T-helper 1 cell (primary cell): ENCODE results near the gene PSMF1.

ENCODE experiments used
- DNase-seq, 5 donors: peaks; one replicate each; pipeline ENCODE4 v3.0.0-alpha.2; 2012 to 2020

The PSMF1 gene

GRCh38 chr20:1195226-1195625 lies 76.8 kb downstream of the PSMF1 start:
- DNase-seq: no peak

GRCh38 chr20:1196634-1197033 lies 78.2 kb downstream of the PSMF1 start:
- DNase-seq: no peak

- DNase-seq: no peak
These were observed 79.4 kb downstream of the PSMF1 start for GRCh38 chr20:1197801-1198200.

- DNase-seq: no peak
These were observed 80.3 kb downstream of the PSMF1 start for GRCh38 chr20:1198751-1199150.

GRCh38 chr20:1199212-1199873 lies 80.9 kb downstream of the PSMF1 start:
- DNase-seq: no peak

GRCh38 chr20:1199964-1200363 lies 81.6 kb downstream of the PSMF1 start:
- no peak for DNase-seq

- no peak for DNase-seq
These were observed 84.5 kb downstream of the PSMF1 start, which contains the start of gene C20orf202 for GRCh38 chr20:1202762-1203504. Gene C20orf202 (plus strand): TSS chr20:1203454. CDS start chr20:1203586, 132 bp downstream.

GRCh38 chr20:1203630-1204029 lies 85.2 kb downstream of the PSMF1 start:
- DNase-seq: no peak

GRCh38 chr20:1204113-1204512 lies 85.7 kb downstream of the PSMF1 start:
- no peak for DNase-seq

- DNase-seq: no peak
These were observed 86.2 kb downstream of the PSMF1 start for GRCh38 chr20:1204576-1204975.

- no peak for DNase-seq
These were observed 87.4 kb downstream of the PSMF1 start for GRCh38 chr20:1205802-1206201.

GRCh38 chr20:1206366-1207148 lies 88.2 kb downstream of the PSMF1 start:
- DNase-seq: no peak

GRCh38 chr20:1207293-1207878 lies 89.0 kb downstream of the PSMF1 start:
- DNase-seq: no peak

- no peak for DNase-seq
These were observed 91.3 kb downstream of the PSMF1 start for GRCh38 chr20:1209447-1210387.

GRCh38 chr20:1210501-1210900 lies 92.1 kb downstream of the PSMF1 start:
- no peak for DNase-seq

- no peak for DNase-seq
These were observed 93.6 kb downstream of the PSMF1 start for GRCh38 chr20:1212023-1212422.

- peak; percentile 29 to 76 (median 46) for DNase-seq
These were observed 94.4 kb downstream of the PSMF1 start for GRCh38 chr20:1212607-1213396.

- peak in 1 of 5 donors; percentile 10 for DNase-seq
These were observed 96.4 kb downstream of the PSMF1 start for GRCh38 chr20:1214838-1215261.

GRCh38 chr20:1215386-1216170 lies 97.2 kb downstream of the PSMF1 start:
- DNase-seq: peak in 1 of 5 donors; percentile 47
